Renal cortex interstitium (tissue), 11 donors: ENCODE data around the gene CFAP119. TPM values are rescaled to one million over a fixed set of nuclear protein-coding genes. Genes with fewer than 3 reads are reported as not detected.

ENCODE experiments used
- DNase-seq, 11 donors: peaks; one replicate each; pipeline ENCODE4 v3.0.0-alpha.2; 2013; ENCODE audit warnings: low read depth in 9 of 11, low spot score in 4 of 11; ENCODE audit errors: extremely low read depth in 1 of 11
- polyA plus RNA-seq, 3 donors: library from polyadenylated mRNA; unstranded; fragments of 120-200 nt; gene quantifications; one replicate each; pipeline ENCODE4 v1.2.1, GENCODE V29; 2013; ENCODE audit not compliant: insufficient read length in 3 of 3

CFAP119 gene
- polyA plus RNA-seq, 3 donors, result 8.4 to 13.1 (median 12.8) TPM

DNA sequence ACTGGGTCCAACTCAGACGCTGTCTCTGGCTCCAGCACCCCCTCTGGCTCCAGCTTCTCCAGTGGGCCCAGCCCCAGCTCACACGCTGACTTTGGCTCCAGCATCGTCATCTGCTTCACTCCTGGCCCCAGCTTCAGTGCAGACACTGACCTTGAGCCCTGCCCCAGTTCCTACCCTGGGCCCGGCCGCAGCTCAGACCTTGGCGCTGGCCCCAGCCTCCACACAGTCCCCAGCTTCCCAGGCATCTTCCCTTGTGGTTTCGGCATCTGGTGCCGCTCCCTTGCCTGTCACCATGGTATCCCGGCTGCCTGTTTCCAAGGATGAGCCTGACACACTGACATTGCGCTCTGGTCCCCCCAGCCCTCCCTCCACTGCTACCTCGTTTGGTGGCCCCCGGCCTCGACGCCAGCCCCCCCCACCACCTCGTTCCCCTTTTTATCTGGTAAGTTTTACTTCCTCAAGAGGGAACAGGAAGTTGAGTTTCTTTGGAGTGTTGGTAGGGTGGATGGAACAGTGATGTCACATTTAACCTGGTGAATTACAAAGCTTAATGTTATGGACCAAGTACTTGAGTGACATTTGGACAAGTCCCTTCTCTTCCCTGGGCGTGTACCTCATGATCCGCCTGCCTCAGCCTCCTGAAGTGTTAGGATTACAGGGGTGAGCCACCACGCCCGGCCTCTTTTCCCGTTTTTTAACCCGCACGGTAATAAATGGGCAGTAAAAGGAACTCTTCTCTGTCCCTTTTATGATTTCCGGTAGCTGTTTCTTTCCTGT lies 37.0 kb downstream of the CFAP119 start:
- DNase-seq, result no peak

DNA sequence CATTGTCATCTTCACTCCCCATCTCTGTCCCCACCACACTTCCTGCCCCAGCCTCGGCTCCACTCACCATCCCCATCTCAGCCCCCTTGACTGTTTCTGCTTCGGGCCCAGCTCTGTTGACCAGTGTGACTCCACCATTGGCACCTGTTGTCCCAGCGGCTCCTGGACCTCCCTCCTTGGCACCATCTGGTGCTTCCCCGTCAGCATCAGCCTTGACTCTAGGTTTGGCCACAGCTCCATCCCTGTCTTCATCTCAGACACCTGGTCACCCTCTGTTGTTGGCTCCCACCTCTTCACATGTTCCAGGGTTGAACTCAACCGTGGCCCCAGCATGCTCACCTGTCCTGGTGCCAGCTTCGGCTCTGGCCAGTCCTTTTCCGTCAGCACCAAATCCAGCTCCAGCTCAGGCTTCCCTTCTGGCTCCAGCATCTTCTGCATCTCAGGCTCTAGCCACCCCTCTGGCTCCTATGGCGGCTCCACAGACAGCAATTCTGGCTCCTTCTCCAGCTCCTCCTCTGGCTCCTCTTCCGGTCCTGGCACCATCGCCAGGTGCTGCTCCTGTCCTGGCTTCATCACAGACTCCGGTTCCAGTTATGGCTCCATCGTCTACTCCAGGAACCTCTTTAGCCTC lies 38.0 kb downstream of the CFAP119 start:
- no peak for DNase-seq

DNA sequence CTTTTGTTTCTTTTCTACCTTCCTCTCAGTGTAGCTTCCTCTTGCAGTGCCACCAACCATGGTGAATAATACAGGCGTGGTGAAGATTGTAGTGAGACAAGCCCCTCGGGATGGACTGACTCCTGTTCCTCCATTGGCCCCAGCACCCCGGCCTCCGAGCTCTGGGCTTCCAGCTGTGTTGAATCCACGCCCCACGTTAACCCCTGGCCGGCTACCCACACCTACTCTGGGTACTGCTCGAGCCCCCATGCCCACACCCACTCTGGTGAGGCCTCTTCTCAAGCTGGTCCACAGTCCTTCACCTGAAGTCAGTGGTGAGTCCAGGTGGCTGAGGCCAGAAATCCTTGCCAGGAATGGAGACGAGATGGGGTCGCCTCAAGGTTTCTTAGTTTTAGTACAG lies 38.9 kb downstream of the CFAP119 start:
- DNase-seq, result no peak

DNA sequence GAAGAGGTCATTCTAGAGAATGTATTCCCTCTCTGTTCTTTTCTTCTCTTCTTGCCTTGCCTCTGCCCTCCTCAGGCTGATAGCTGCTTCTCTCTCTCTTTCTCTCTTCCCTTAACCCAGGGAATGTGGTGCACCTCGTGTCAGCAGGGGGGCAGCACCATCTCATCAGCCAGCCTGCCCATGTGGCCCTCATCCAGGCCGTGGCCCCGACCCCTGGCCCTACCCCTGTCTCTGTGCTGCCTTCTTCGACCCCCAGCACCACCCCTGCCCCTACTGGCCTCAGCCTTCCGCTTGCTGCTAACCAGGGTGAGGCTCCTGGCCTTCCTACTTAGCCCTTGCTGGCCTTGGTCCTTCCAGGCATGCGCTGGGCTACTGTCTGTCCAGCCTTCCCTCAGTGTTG lies 39.4 kb downstream of the CFAP119 start:
- DNase-seq, result no peak

GRCh38 chr16:30721606-30722005 lies 40.3 kb downstream of the CFAP119 start:
- no peak for DNase-seq

GRCh38 chr16:30721167-30721566 lies 40.7 kb downstream of the CFAP119 start:
- no peak for DNase-seq

GRCh38 chr16:30720694-30721093 lies 41.2 kb downstream of the CFAP119 start:
- no peak for DNase-seq

DNA sequence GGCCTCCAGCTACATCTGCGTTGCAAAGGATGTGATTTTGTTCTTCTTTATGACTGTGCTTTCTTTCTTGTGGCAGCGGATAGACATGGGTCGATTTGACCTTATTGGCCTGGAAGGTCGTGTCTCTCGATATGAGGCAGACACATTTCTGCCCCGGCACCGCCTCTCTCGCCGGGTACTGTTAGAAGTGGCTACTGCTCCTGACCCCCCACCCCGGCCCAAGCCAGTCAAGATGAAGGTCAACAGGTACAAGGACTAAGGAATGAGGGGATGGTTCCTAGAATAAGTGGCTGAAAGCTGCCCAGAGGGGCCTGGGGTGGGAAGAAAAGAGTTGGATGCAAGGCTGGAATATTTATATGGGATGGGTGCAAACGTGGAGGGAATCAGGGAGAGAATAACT lies 41.8 kb downstream of the CFAP119 start:
- no peak for DNase-seq

DNA sequence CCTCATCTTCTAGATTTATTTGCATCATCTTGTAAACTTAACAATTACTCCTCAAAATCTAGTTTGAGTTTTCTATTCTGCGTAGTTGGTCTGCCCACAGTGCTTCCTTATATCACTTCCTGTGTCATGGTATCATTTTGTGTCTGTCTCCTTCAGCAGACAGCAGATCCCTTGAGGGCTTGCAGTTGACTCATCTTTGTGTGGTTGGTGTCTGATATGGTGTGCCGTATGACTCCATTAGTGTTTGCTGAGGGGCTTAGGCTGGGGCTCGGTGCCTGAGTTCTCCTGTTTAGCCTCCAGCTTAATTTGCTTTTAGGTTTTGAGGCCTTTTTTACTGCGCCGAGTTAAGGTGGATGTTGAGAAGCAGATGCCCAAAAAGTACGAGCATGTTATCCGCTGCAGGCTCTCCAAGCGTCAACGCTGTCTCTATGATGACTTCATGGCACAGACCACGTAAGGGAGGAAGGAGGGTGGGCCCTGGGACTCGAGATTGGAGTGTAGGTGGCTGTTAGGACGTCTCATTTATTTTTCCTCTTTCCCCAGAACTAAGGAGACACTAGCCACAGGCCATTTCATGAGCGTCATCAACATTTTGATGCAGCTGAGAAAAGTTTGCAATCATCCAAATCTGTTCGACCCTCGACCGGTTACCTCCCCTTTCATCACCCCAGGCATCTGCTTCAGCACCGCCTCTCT lies 46.0 kb downstream of the CFAP119 start:
- no peak for DNase-seq

DNA sequence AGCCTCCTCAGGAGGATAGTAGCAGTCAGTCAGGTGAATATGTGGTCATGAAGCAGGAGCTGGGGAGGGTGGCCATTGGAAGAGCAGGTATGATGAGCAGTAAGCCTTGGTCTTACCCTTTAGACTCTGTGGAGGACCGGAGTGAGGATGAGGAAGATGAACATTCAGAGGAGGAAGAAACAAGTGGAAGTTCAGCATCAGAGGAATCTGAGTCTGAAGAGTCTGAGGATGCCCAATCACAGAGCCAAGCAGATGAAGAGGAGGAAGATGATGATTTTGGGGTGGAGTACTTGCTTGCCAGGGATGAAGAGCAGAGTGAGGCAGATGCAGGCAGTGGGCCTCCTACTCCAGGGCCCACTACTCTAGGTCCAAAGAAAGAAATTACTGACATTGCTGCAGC lies 50.1 kb downstream of the CFAP119 start:
- DNase-seq, result no peak

DNA sequence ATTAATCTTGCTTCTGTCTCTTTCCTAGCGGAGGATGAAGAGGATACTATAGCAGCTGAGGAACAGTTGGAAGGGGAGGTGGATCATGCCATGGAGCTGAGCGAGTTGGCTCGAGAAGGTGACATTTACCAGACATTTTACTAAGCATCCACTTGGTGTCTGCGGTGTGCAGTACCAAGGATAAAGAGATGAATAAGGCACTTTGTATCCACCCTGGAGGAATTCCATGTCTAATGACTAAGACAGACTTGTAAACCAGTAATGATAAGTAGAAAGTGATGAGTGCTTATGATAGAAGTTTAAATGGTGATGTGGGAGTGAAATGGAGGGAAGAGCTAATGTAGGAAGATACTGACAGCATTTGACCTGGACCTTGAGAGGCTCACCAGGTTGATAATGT lies 50.9 kb downstream of the CFAP119 start:
- DNase-seq, result no peak

Other genes starting within 250 kb of the CFAP119 start
- gene ZNF768, start 235.5 kb downstream of the CFAP119 start, polyA plus RNA-seq, result 10 to 100 TPM; 48.0 to 66.6 (median 54.7) TPM
- gene ZNF747, start 227.2 kb downstream of the CFAP119 start, polyA plus RNA-seq, result 10 to 100 TPM in 2 of 3 donors, 1 to 10 TPM in 1; 9.6 to 10.5 (median 10.1) TPM
- 10 to 100 TPM; 10.8 to 15.8 (median 12.5) TPM for gene ZNF764, start 203.7 kb downstream of the CFAP119 start, polyA plus RNA-seq
- gene ZNF688, start 190.3 kb downstream of the CFAP119 start, polyA plus RNA-seq, result 10 to 100 TPM; 10.1 to 16.7 (median 14.7) TPM
- 10 to 100 TPM; 20.2 to 32.3 (median 23.7) TPM for gene ZNF785, start 176.4 kb downstream of the CFAP119 start, polyA plus RNA-seq
- gene ZNF689, start 151.7 kb downstream of the CFAP119 start, polyA plus RNA-seq, result 10 to 100 TPM; 12.8 to 16.0 (median 14.7) TPM
- 10 to 100 TPM; 44.8 to 54.8 (median 46.6) TPM for gene PRR14, start 111.1 kb downstream of the CFAP119 start, polyA plus RNA-seq
- gene FBRS, start 103.6 kb downstream of the CFAP119 start, polyA plus RNA-seq, result 10 to 100 TPM; 48.7 to 78.6 (median 67.4) TPM
- gene SRCAP, start 62.9 kb downstream of the CFAP119 start, polyA plus RNA-seq, result 10 to 100 TPM; 29.6 to 44.3 (median 39.2) TPM
- 10 to 100 TPM; 29.8 to 39.2 (median 30.1) TPM for gene PHKG2, start 13.6 kb downstream of the CFAP119 start, polyA plus RNA-seq
- 100 to 1,000 TPM; 119 to 124 (median 120) TPM for gene RNF40, start 260 bp upstream of the CFAP119 start, polyA plus RNA-seq
- gene ZNF629, start 25.1 kb upstream of the CFAP119 start, polyA plus RNA-seq, result 10 to 100 TPM; 25.6 to 31.6 (median 28.3) TPM
- 10 to 100 TPM; 32.6 to 49.7 (median 41.6) TPM for gene BCL7C, start 132.0 kb upstream of the CFAP119 start, polyA plus RNA-seq
- 1 to 10 TPM; 6.5 to 8.3 (median 7.8) TPM for gene CTF1, start 134.6 kb upstream of the CFAP119 start, polyA plus RNA-seq
- 10 to 100 TPM; 18.0 to 34.4 (median 32.4) TPM for gene FBXL19, start 161.5 kb upstream of the CFAP119 start, polyA plus RNA-seq
- 10 to 100 TPM; 17.7 to 19.8 (median 19.1) TPM for gene ORAI3, start 187.0 kb upstream of the CFAP119 start, polyA plus RNA-seq
- 10 to 100 TPM; 17.3 to 19.7 (median 18.7) TPM for gene SETD1A, start 195.7 kb upstream of the CFAP119 start, polyA plus RNA-seq
- gene HSD3B7, start 223.1 kb upstream of the CFAP119 start, polyA plus RNA-seq, result 10 to 100 TPM in 1 of 3 donors, 1 to 10 TPM in 2; 7.2 to 10.7 (median 7.7) TPM
- gene STX1B, start 248.6 kb upstream of the CFAP119 start, polyA plus RNA-seq, result 1 to 10 TPM; 1.2 to 2.7 (median 1.6) TPM